GM23338 (cell line): ENCODE data around the gene ATL3. TPM values are rescaled to one million over a fixed set of nuclear protein-coding genes. Genes with fewer than 3 reads are reported as not detected.

Source experiments
- ATAC-seq: fragments of 200-7000 bp; cut with Tn5 transposase; 3 replicates; pipeline ENCODE4 v1.9.1; 2020
- DNase-seq: peaks from one replicate; pipeline ENCODE4 v3.0.0-alpha.2; 2015; ENCODE audit warnings: low spot score
- H2AFZ ChIP-seq: fragments of 200-600 bp; sonication (generic); 2 replicates; pipeline ENCODE4 v1.8.0; 2016; ENCODE audit warnings: antibody characterized with exemption, mild to moderate bottlenecking, moderate library complexity
- H3F3A ChIP-seq: fragments of 200-600 bp; sonication (generic); replicated peaks from 2 replicates; pipeline ENCODE4 v1.8.0; 2017; ENCODE audit warnings: antibody characterized with exemption, mixed run types, low read depth
- H3K27ac ChIP-seq: fragments of 200-600 bp; sonication (generic); 2 replicates; pipeline ENCODE4 v1.6.1; 2016; ENCODE audit warnings: low read depth
- H3K27me3 ChIP-seq: fragments of 200-600 bp; sonication (generic); 2 replicates; pipeline ENCODE4 v1.8.0; 2016; ENCODE audit warnings: mild to moderate bottlenecking, mixed run types, moderate library complexity; ENCODE audit not compliant: insufficient read depth
- H3K36me3 ChIP-seq: fragments of 200-600 bp; sonication (generic); 2 replicates; pipeline ENCODE4 v1.8.0; 2016; ENCODE audit warnings: mild to moderate bottlenecking; ENCODE audit not compliant: insufficient read depth
- H3K4me1 ChIP-seq: fragments of 200-600 bp; sonication (generic); 2 replicates; pipeline ENCODE4 v1.8.0; 2016; ENCODE audit warnings: mild to moderate bottlenecking, moderate library complexity; ENCODE audit not compliant: insufficient read depth
- H3K4me2 ChIP-seq: fragments of 200-600 bp; sonication (generic); 2 replicates; pipeline ENCODE4 v1.7.1; 2017; ENCODE audit warnings: mixed run types
- H3K4me3 ChIP-seq: fragments of 200-600 bp; sonication (generic); 2 replicates; pipeline ENCODE4 v1.6.1; 2016; ENCODE audit warnings: mixed run types
- H3K79me2 ChIP-seq: fragments of 200-600 bp; sonication (generic); replicated peaks from 2 replicates; pipeline ENCODE4 v1.8.0; 2017; ENCODE audit warnings: mild to moderate bottlenecking; ENCODE audit not compliant: insufficient read depth
- H3K9me2 ChIP-seq: fragments of 200-600 bp; sonication (generic); 2 replicates; pipeline ENCODE4 v1.8.0; 2017; ENCODE audit not compliant: insufficient read depth
- H4K20me1 ChIP-seq: fragments of 200-600 bp; sonication (generic); replicated peaks from 2 replicates; pipeline ENCODE4 v1.8.0; 2017; ENCODE audit warnings: mild to moderate bottlenecking; ENCODE audit not compliant: insufficient read depth
- H3K27ac Mint-ChIP-seq: 2 replicates; pipeline ENCODE4 v1.8.0; 2020; ENCODE audit warnings: inconsistent platforms, mild to moderate bottlenecking, moderate library complexity, mixed read lengths
- H3K27me3 Mint-ChIP-seq: 3 replicates; pipeline ENCODE4 v1.8.0; 2022; ENCODE audit warnings: low read depth, mild to moderate bottlenecking, moderate library complexity, mixed read lengths, inconsistent platforms; ENCODE audit not compliant: insufficient read depth, poor library complexity
- H3K36me3 Mint-ChIP-seq: 3 replicates; pipeline ENCODE4 v1.8.0; 2021; ENCODE audit warnings: low read depth, mild to moderate bottlenecking, inconsistent platforms, moderate library complexity, mixed read lengths
- H3K4me1 Mint-ChIP-seq: 3 replicates; pipeline ENCODE4 v1.8.0; 2020; ENCODE audit warnings: mild to moderate bottlenecking, inconsistent platforms, mixed read lengths
- H3K4me3 Mint-ChIP-seq: 3 replicates; pipeline ENCODE4 v1.8.0; 2021; ENCODE audit warnings: moderate library complexity, mild to moderate bottlenecking, inconsistent platforms, mixed read lengths
- H3K9me3 Mint-ChIP-seq: 3 replicates; pipeline ENCODE4 v1.8.0; 2020; ENCODE audit warnings: moderate library complexity, mild to moderate bottlenecking, inconsistent platforms, mixed read lengths
- CREB1 ChIP-seq: fragments of 250-450 bp; sonication (Bioruptor Pico); IDR thresholded peaks from 2 replicates; pipeline ENCODE4 v1.5.0; 2020; ENCODE audit warnings: low read depth, mild to moderate bottlenecking, moderate library complexity
- ETS1 ChIP-seq: IDR thresholded peaks from 2 replicates; pipeline ENCODE4 v1.6.1; 2016; ENCODE audit warnings: antibody characterized with exemption
- EZH2 ChIP-seq: fragments of 200-600 bp; sonication (generic); IDR thresholded peaks from one replicate; pipeline ENCODE4 v1.8.0; 2017; ENCODE audit warnings: antibody characterized with exemption, mild to moderate bottlenecking, low read depth; ENCODE audit not compliant: unreplicated experiment
- EZH2phosphoT487 ChIP-seq: fragments of 200-600 bp; sonication (generic); IDR thresholded peaks from one replicate; pipeline ENCODE4 v1.8.1; 2018; ENCODE audit warnings: antibody characterized with exemption; ENCODE audit not compliant: unreplicated experiment
- JUNB ChIP-seq: IDR thresholded peaks from one replicate; pipeline ENCODE4 v1.6.1; 2016; ENCODE audit warnings: antibody characterized with exemption; ENCODE audit not compliant: unreplicated experiment
- NANOG ChIP-seq: IDR thresholded peaks from 2 replicates; pipeline ENCODE4 v1.6.1; 2016; ENCODE audit warnings: antibody characterized with exemption, borderline replicate concordance
- POLR2AphosphoS5 ChIP-seq: IDR thresholded peaks from 2 replicates; pipeline ENCODE4 v1.6.1; 2016; ENCODE audit warnings: antibody characterized with exemption, low read depth
- REST ChIP-seq: IDR thresholded peaks from one replicate; pipeline ENCODE4 v1.6.1; 2018; ENCODE audit warnings: antibody characterized with exemption; ENCODE audit not compliant: unreplicated experiment
- ZNF114 ChIP-seq: fragments of 250-450 bp; sonication (Bioruptor Pico); IDR thresholded peaks from 2 replicates; pipeline ENCODE4 v1.5.0; 2020; ENCODE audit warnings: mild to moderate bottlenecking, moderate library complexity
- ZNF331 ChIP-seq: fragments of 250-450 bp; sonication (Bioruptor Pico); IDR thresholded peaks from 2 replicates; pipeline ENCODE4 v1.5.0; 2020; ENCODE audit warnings: low read depth, mild to moderate bottlenecking, moderate library complexity
- polyA plus RNA-seq: library from polyadenylated mRNA; unstranded; fragments of >200 nt; fragmentation: Nextera tagmentation; extraction: Ambion mirVana; gene quantifications from 2 replicates; pipeline ENCODE4 v1.2.1, GENCODE V29; 2016
- total RNA-seq: library from RNA; depleted of rRNA; stranded (reverse); fragments of >200 nt; shearing (Covaris generic); gene quantifications from 2 replicates; pipeline ENCODE4 v1.2.3, GENCODE V29; 2014
- TF ChIP-seq, protein P1 (sequence below), 2 experiments: fragments of 200-600 bp in 1 of 2; sonication (generic) in 1 of 2; conservative IDR thresholded peaks; 2 replicates each; pipeline versions ENCODE4 v1.5.1 to v1.6.1; 2016 to 2017; ENCODE audit warnings: antibody characterized with exemption in 2 of 2, low read depth in 2 of 2, mild to moderate bottlenecking in 2 of 2, moderate library complexity in 1 of 2
- TF ChIP-seq, protein P2 (sequence below): fragments of 250-450 bp; sonication (Bioruptor Pico); IDR thresholded peaks from 2 replicates; pipeline ENCODE4 v1.5.0; 2020; ENCODE audit warnings: mild to moderate bottlenecking, moderate library complexity

Gene ATL3
- total and polyA plus RNA-seq, 2 experiments from 2014 or later: 6.8 to 20.4 TPM

DNA sequence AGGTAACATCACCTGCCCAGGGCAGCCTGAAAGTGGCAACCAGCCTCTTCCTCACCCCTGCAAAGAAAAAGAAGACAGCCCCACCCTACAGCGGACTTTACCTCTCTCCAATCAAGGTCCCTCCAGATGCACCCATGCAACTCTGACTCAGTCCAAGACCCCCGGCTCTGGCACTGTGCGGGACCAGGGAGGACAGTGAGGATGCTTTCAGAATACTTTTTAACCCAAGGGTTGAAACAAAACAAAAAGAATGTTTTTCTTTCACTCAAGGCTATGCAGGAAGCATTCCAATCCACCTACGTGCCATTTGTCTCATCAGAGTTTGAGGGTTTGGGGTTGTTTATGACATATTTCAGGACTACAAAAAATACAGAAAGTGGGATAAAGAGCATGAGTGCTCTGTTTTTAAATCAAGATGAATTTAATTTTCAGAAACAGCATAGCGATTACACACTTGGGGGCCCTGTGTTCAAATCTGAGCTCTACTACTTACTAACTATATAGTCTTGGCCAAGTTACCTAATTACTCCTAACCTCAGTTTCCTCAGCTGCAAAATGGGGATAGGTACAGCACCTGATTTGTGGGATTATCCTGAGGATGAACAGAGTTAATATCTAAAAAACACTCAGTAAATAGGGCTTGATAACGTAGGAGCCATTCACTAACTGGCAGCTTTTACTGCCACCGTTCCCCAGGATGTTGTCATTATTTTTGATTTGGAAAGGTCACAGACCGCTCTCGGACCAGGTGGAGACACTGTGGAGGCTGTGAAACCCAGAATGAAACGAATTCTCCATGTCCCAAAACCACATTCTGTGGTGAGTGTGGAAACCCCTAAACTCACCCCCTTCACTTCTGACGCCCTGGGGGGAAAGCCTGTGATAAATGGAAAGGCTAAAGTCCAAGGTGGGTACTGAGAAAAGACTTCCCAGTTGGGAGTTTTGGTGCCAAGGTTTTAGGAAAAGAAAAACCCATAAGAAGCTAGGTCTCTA, 62.5 kb downstream of the ATL3 start:
- no peaks in the 10 kb centered on the region for H3K9me2 ChIP-seq
- peaks cover 43% of the 10 kb centered on the region for H3K4me1 Mint-ChIP-seq
- peak overlapping the region; percentile 80 for H3K4me2 ChIP-seq
- no peaks in the 10 kb centered on the region for H3K36me3 ChIP-seq
- DNase-seq (no peak), ATAC-seq (no peak)
- H3K79me2 ChIP-seq: peaks cover 90% of the 10 kb centered on the region
- peaks cover 52% of the 10 kb centered on the region for H3K4me1 ChIP-seq
- H3F3A ChIP-seq: peaks cover 28% of the 10 kb centered on the region
- no peak overlapping the region for H3K4me3 Mint-ChIP-seq
- H2AFZ ChIP-seq: no peak overlapping the region
- H3K27ac Mint-ChIP-seq: no peak overlapping the region
- TF ChIP-seq POLR2AphosphoS5 (no peak), REST (no peak), EZH2phosphoT487 (no peak), EZH2 (no peak), ZNF114 (CRISPR knock-in tag) (no peak), ETS1 (no peak), JUNB (no peak), ZNF331 (no peak), NANOG (no peak), CREB1 (CRISPR knock-in tag) (no peak)
- TF ChIP-seq, protein P1, sequence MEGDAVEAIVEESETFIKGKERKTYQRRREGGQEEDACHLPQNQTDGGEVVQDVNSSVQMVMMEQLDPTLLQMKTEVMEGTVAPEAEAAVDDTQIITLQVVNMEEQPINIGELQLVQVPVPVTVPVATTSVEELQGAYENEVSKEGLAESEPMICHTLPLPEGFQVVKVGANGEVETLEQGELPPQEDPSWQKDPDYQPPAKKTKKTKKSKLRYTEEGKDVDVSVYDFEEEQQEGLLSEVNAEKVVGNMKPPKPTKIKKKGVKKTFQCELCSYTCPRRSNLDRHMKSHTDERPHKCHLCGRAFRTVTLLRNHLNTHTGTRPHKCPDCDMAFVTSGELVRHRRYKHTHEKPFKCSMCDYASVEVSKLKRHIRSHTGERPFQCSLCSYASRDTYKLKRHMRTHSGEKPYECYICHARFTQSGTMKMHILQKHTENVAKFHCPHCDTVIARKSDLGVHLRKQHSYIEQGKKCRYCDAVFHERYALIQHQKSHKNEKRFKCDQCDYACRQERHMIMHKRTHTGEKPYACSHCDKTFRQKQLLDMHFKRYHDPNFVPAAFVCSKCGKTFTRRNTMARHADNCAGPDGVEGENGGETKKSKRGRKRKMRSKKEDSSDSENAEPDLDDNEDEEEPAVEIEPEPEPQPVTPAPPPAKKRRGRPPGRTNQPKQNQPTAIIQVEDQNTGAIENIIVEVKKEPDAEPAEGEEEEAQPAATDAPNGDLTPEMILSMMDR (conservative IDR thresholded peaks at IDR 0.05; ENCODE audit: low read depth in 2 of 2): no peak
- TF ChIP-seq, protein P2, sequence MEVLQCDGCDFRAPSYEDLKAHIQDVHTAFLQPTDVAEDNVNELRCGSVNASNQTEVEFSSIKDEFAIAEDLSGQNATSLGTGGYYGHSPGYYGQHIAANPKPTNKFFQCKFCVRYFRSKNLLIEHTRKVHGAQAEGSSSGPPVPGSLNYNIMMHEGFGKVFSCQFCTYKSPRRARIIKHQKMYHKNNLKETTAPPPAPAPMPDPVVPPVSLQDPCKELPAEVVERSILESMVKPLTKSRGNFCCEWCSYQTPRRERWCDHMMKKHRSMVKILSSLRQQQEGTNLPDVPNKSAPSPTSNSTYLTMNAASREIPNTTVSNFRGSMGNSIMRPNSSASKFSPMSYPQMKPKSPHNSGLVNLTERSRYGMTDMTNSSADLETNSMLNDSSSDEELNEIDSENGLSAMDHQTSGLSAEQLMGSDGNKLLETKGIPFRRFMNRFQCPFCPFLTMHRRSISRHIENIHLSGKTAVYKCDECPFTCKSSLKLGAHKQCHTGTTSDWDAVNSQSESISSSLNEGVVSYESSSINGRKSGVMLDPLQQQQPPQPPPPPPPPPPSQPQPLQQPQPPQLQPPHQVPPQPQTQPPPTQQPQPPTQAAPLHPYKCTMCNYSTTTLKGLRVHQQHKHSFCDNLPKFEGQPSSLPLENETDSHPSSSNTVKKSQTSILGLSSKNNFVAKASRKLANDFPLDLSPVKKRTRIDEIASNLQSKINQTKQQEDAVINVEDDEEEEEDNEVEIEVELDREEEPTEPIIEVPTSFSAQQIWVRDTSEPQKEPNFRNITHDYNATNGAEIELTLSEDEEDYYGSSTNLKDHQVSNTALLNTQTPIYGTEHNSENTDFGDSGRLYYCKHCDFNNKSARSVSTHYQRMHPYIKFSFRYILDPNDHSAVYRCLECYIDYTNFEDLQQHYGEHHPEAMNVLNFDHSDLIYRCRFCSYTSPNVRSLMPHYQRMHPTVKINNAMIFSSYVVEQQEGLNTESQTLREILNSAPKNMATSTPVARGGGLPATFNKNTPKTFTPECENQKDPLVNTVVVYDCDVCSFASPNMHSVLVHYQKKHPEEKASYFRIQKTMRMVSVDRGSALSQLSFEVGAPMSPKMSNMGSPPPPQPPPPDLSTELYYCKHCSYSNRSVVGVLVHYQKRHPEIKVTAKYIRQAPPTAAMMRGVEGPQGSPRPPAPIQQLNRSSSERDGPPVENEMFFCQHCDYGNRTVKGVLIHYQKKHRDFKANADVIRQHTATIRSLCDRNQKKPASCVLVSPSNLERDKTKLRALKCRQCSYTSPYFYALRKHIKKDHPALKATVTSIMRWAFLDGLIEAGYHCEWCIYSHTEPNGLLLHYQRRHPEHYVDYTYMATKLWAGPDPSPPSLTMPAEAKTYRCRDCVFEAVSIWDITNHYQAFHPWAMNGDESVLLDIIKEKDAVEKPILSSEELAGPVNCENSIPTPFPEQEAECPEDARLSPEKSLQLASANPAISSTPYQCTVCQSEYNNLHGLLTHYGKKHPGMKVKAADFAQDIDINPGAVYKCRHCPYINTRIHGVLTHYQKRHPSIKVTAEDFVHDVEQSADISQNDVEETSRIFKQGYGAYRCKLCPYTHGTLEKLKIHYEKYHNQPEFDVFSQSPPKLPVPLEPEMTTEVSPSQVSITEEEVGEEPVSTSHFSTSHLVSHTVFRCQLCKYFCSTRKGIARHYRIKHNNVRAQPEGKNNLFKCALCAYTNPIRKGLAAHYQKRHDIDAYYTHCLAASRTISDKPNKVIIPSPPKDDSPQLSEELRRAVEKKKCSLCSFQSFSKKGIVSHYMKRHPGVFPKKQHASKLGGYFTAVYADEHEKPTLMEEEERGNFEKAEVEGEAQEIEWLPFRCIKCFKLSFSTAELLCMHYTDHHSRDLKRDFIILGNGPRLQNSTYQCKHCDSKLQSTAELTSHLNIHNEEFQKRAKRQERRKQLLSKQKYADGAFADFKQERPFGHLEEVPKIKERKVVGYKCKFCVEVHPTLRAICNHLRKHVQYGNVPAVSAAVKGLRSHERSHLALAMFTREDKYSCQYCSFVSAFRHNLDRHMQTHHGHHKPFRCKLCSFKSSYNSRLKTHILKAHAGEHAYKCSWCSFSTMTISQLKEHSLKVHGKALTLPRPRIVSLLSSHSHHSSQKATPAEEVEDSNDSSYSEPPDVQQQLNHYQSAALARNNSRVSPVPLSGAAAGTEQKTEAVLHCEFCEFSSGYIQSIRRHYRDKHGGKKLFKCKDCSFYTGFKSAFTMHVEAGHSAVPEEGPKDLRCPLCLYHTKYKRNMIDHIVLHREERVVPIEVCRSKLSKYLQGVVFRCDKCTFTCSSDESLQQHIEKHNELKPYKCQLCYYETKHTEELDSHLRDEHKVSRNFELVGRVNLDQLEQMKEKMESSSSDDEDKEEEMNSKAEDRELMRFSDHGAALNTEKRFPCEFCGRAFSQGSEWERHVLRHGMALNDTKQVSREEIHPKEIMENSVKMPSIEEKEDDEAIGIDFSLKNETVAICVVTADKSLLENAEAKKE (CRISPR knock-in tag): no peak
- H3K27me3 ChIP-seq: no peaks in the 10 kb centered on the region
- no peaks in the 10 kb centered on the region for H3K9me3 Mint-ChIP-seq
- no peak overlapping the region for H3K27ac ChIP-seq
- H4K20me1 ChIP-seq: no peaks in the 10 kb centered on the region; the same call in 1 of the 2 replicates
- H3K36me3 Mint-ChIP-seq: no peaks in the 10 kb centered on the region; the same call in 2 of the 3 replicates
- peaks cover 9% of the 10 kb centered on the region for H3K27me3 Mint-ChIP-seq
- H3K4me3 ChIP-seq: no peak overlapping the region
